ENCODE data around the gene PTGES3. TPM values are rescaled to one million over a fixed set of nuclear protein-coding genes. Genes with fewer than 3 reads are reported as not detected.

Gene PTGES3
- total and polyA plus RNA-seq, 2 of the 8 experiments (the other 6 are each of a cell fraction or from before 2014, with no cell fraction given): 111 to 464 TPM

DNA sequence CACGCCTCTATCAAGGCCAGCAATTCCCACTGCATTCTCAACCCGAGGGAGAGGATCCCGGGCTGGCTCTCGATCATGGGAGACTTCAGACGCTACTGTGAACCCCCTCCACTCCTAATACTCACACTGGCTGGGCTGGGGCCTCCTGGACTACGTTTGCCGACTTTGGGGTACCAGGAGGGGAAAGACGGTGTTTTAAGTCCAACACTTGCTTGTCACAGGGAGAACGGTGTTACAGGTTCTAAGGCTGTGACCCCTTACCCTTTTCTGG lies 36.6 kb upstream of the PTGES3 start:
- peak overlapping the region; percentile 75; the same call in 1 of the 2 replicates for H2BK12ac ChIP-seq (ENCODE audit: low read depth, low read length)
- H3K27me3 ChIP-seq (replicated peaks in 1 of 4; ENCODE audit: control insufficient read depth in 3 of 4, extremely low read depth in 1 of 4, insufficient read depth in 3 of 4, low read length in 3 of 4): no peaks in the 10 kb centered on the region
- CTCF ChIA-PET (ENCODE audit: partially characterized antibody): no interaction called here
- H2BK15ac ChIP-seq (ENCODE audit: low read length): 0 out of 2 replicates have a peak overlapping the region, but pooled peaks have one; percentile 72
- no peak overlapping the region for H2AFZ ChIP-seq (ENCODE audit: low read length)
- peak overlapping the region; percentile 95 for H4K91ac ChIP-seq (replicated peaks; ENCODE audit: insufficient read length, low read length)
- H3K23ac ChIP-seq (ENCODE audit: insufficient read length): no peak overlapping the region
- no peaks in the 10 kb centered on the region; the same call in none of the 2 replicates for H3K23me2 ChIP-seq (ENCODE audit: low read depth, low read length)
- peak overlapping the region; percentile 99 for H2BK5ac ChIP-seq (ENCODE audit: low read depth, low read length)
- peaks cover 27 to 33% of the 10 kb centered on the region in 2 experiments for H4K20me1 ChIP-seq (replicated peaks in 1 of 2; ENCODE audit: control insufficient read depth in 1 of 2, insufficient read depth in 2 of 2, low read length in 2 of 2)
- peak overlapping the region; percentile 71 for H3K56ac ChIP-seq (replicated peaks; ENCODE audit: insufficient read length, low read depth, low read length)
- H2BK20ac ChIP-seq (ENCODE audit: low read length): no peak overlapping the region
- H3K9me3 ChIP-seq (ENCODE audit: insufficient read depth in 2 of 2, low read depth in 1 of 2, low read length in 1 of 2): no peaks in the 10 kb centered on the region
- no peak for FAIRE-seq
- WGBS, 2 experiments (ENCODE audit: extremely low coverage in 1 of 2, insufficient coverage in 1 of 2, insufficient read length in 1 of 2, insufficient replicate concordance in 2 of 2, low coverage in 1 of 2, low lambda C conversion rate in 2 of 2, missing lambda C conversion rate in 1 of 2): 2% methylated on average over 9 of the region's 9 CpGs; no CpG with 5 or more reads in 1 of the 2 experiments
- H3K27ac ChIP-seq (ENCODE audit: low read depth, low read length): peak overlapping the region; percentile 93
- POLR2A ChIA-PET (ENCODE audit: partially characterized antibody): interaction anchor here (0.9 to 52.4 kb wide), 10 partner anchors 13 to 387 kb away, joined by 3 to 1406 read pairs (median 6); partner anchors contain the start of genes ATP5F1B, BAZ2A, NACA and PRIM1
- H2BK120ac ChIP-seq (replicated peaks; ENCODE audit: low read depth, low read length): peak overlapping the region; percentile 24
- H3K4me1 ChIP-seq (replicated peaks in 1 of 4; ENCODE audit: control insufficient read depth in 3 of 4, insufficient read depth in 4 of 4, low read length in 3 of 4): peaks cover 7 to 29% (median 18%) of the 10 kb centered on the region in 4 experiments; a peak in 6 of 7 replicates
- peak overlapping the region; percentile 10 for H3K4ac ChIP-seq (replicated peaks; ENCODE audit: insufficient read length, low read depth, low read length)
- H3K9ac ChIP-seq (replicated peaks in 1 of 4; ENCODE audit: extremely low read depth in 1 of 4, low read depth in 3 of 4, low read length in 3 of 4): peak overlapping the region; percentile 91 to 100 (median 99)
- peak overlapping the region; percentile 99; the same call in 1 of the 2 replicates for H4K8ac ChIP-seq (ENCODE audit: extremely low read depth, insufficient read depth, low read length)
- peak overlapping the region; percentile 99; the same call in 1 of the 2 replicates for H2AK5ac ChIP-seq (ENCODE audit: low read depth, low read length)
- DNase-seq (ENCODE audit: low read depth in 1 of 2, low spot score in 2 of 2): no peak
- H3K14ac ChIP-seq (ENCODE audit: insufficient read length): peak overlapping the region; percentile 57
- peak overlapping the region; percentile 98 for H3K18ac ChIP-seq (ENCODE audit: extremely low read depth, low read length)
- peak overlapping the region; percentile 90 for H4K5ac ChIP-seq (ENCODE audit: insufficient read length, low read depth, low read length)
- H3K79me1 ChIP-seq (ENCODE audit: low read depth, low read length): peaks cover 18% of the 10 kb centered on the region
- H3K79me2 ChIP-seq (ENCODE audit: control insufficient read depth in 1 of 2, insufficient read depth in 2 of 2, low read length in 2 of 2): peaks cover 46 to 54% of the 10 kb centered on the region in 2 experiments
- peaks cover 5 to 40% (median 19%) of the 10 kb centered on the region in 4 experiments; a peak in 6 of 8 replicates for H3K36me3 ChIP-seq (ENCODE audit: control insufficient read depth in 2 of 4, insufficient read depth in 4 of 4, low read length in 3 of 4)
- TF ChIP-seq, protein P1, sequence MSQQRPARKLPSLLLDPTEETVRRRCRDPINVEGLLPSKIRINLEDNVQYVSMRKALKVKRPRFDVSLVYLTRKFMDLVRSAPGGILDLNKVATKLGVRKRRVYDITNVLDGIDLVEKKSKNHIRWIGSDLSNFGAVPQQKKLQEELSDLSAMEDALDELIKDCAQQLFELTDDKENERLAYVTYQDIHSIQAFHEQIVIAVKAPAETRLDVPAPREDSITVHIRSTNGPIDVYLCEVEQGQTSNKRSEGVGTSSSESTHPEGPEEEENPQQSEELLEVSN (IDR thresholded peaks at IDR 0.05): no peak
- TF ChIP-seq POLR2AphosphoS5 (IDR thresholded peaks at IDR 0.05; ENCODE audit: low read depth, low read length) (0 out of 2 replicates have a peak, but pooled peaks have one; percentile 46), SAP30 (IDR thresholded peaks at IDR 0.05; ENCODE audit: insufficient read depth, insufficient replicate concordance, low read length) (peak; percentile 18)
- H3K4me2 ChIP-seq (ENCODE audit: insufficient read depth in 1 of 2, low read depth in 2 of 2, low read length in 2 of 2): peak overlapping the region; percentile 74 to 96
- H3K4me3 ChIP-seq (ENCODE audit: extremely low read depth in 1 of 4, insufficient read depth in 2 of 4, low read depth in 3 of 4, low read length in 4 of 4): peak overlapping the region; percentile 75 to 100 (median 98)
